ENCODE data around the gene ANKRD61.
"Not testable (repeated sequence)": the region's sequence is repeated elsewhere in the genome, so short reads cannot be mapped to it uniquely, and the experiment has no call there.

The ANKRD61 gene

DNA sequence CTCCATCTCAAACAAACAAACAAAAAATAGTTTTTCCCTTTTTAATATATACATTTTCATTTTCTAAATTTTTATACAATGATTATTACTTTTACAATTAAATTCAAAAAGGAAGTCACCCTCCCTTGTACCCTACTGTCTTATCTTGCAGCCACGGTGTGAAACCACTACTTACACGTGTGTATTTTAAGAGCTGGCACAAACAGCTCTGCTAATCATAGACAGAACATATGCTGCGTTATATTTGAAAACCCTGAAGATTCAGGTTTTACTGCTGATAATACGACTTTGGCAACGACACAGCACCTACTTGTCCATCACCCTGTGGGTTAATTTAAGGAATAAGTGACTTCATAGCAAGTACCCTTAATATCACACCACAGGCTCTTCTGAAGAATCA lies 991 bp downstream of the ANKRD61 start:
- no peak for DNase-seq

DNA sequence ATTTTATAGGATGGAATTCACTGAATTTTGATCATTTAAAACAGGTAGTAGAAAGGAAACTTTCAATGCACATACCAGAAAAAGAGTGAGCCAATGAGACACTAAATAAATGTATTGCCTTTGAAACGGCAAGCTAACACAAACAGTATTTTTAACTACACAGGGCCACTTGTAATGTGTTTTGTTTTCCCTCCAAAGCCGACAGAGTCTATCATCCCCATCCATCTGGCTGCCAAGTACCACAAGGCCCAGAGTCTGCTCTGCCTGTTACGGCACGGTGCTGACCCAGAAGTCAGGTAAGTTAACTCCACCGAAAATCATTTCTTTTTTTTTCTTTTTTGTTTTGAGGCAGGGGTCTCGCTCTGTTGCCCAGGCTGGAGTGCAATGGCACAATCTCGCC lies 1.5 kb downstream of the ANKRD61 start:
- no peak for DNase-seq

DNA sequence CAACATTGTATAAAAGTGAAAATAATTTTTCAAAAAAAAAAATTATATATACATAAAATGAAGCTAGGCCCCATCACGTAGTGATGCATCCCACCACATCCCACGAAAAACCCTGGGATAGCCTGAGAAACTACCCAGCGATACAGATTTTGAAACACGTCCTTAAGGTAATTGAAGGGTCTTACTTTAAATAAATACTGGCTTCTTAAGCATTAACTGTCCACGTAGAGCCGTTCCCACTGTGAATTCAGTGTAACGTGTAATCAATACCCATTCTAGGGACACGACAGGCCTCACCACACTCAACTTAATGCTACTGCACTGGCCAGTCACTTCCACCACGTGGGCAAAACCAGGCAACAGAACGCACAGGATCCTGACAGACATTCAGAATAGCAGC lies 4.0 kb downstream of the ANKRD61 start:
- DNase-seq = no peak

DNA sequence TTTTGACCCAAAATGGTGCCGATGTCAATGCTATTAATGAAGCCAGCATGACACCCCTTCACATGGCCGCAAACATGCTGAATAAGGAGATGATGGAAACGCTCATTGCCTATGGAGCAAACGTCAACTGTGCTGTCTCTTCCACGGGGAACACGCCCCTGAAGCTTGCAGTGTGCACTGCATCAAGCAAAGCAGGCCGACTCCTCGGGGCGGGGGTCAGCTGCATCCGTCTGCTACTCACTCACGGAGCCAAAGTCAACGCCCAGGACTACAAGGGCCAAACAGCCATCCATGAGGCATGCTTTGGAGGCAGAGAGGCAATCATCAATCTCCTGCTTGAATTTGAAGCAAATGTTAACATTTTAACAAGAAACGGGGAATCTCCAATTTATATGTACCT lies 4.5 kb downstream of the ANKRD61 start:
- no peak for DNase-seq

DNA sequence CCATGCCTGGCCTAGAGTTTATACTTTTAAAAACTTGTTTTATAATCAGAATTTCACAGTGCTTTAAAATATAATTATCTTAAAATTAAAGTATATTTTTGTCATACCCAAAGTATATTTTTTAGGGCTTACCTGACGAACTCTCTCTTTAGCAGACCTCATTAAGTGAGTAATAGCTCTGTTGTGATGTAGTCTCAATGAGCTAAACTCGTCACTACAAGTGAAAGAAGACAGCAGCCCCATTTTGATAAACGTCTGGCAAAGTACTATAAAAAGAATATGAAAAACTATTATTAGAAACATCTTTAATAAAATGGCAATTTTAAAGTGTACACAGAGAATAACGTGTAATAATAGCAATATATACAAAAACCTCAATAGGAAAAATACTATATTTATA lies 18.6 kb downstream of the ANKRD61 start:
- no peak for DNase-seq

DNA sequence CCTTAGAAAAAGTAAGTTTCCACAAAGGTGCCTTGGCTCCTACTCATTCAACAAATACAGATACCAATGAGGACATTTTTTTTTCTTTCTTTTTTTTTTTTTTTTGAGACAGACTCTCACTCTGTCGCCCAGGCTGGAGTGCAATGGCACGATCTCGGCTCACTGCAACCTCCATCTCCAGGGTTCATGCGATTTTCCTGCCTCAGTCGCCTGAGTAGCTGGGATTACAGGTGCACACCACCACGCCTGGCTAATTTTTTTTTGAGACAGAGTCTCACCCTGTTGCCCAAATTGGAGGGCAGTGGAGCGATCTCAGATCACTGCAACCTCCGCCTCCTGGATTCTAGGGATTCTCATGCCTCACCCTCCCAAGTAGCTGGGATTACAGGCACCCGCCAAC lies 20.0 kb downstream of the ANKRD61 start:
- DNase-seq = not testable (repeated sequence)

DNA sequence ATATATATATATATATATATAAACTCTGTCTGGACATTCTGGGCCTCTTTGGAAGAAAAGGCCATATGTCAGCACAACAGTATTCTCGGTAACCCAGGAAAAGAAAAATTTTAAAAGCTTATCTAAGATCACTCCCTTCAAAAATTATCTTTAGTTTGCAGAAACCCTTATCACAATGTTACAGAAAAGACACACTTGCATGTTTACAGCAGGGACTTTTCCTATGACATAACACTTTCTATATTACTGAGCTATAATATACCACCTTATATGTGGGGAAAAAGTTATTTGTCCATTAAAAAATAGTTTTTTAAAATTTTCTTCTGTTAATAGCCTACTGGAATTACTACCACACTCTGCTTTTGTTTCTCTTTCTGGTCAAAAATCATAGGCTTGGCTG lies 25.4 kb downstream of the ANKRD61 start:
- no peak for DNase-seq

DNA sequence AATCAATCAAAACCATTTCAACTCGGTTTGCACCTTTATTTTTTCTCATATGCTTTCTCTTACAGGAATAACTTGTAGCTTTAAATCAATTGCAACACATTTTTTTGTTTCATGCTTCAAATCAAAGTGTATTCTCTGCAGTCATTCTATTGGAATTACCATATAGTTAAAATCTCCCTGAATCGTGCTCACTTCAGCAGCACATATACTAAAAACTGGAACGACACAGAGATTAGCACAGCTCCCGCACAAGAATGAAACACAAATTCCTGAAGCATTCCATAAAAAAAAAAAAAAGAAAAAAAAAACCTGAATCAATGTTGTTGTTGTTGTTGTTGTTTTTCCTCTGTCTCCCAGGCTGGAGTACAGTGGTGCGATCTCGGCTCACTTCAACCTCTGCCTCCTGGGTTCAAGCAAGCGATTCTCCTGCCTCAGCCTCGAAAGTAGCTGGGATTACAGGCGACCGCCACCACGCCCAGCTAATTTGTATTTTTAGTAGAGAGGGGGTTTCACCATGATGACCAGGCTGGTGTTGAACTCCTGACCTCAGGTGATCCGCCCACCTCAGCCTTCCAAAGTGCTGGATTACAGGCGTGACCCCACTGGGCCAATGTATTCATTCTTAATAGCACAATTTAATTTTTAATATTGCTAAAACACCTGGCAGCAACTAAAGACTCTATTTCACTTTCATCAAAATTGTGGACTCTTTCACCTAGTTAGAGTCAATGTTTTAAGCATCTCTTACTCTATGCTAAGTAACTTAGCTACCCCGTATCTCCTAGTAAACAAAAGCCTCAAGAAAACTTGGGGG lies 26.3 kb downstream of the ANKRD61 start:
- DNase-seq = no peak

DNA sequence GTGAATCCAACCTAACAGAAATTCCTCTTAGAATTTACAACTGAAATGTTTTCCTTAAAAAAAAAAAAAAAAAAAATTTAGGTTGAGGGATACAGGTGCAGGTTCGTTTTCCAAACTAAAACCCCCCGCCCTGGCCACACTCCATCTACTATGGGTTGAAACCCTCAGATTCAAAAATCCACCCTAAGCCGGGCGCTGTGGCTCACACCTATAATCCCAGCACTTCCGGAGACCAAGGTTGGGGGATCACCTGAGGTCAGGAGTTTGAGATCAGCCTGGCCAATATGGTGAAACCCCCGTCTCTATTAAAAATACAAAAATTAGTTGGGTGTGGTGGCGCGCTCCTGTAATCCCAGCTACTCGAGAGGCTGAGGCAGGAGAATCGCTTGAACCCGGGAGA lies 28.8 kb downstream of the ANKRD61 start:
- DNase-seq = not testable (repeated sequence)

DNA sequence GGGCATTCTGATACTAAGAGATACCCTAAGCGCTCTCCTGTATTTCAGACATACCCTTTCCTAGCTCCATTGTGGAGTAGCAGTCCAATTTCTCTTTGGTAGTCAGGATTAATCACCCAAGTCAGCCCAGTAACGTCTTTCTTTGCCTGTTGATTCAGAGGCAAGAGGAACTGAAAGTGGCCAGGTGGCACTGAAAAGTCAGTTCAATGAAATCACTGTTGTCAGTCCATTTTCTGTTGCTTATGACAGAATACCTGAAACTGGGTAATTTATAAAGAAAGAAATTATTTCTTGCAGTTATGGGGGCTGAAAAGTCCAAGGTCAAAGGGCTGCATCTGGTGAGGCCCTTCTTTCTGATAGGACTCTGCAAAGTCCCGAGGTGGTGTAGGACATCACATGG lies 40.2 kb downstream of the ANKRD61 start:
- no peak for DNase-seq

DNA sequence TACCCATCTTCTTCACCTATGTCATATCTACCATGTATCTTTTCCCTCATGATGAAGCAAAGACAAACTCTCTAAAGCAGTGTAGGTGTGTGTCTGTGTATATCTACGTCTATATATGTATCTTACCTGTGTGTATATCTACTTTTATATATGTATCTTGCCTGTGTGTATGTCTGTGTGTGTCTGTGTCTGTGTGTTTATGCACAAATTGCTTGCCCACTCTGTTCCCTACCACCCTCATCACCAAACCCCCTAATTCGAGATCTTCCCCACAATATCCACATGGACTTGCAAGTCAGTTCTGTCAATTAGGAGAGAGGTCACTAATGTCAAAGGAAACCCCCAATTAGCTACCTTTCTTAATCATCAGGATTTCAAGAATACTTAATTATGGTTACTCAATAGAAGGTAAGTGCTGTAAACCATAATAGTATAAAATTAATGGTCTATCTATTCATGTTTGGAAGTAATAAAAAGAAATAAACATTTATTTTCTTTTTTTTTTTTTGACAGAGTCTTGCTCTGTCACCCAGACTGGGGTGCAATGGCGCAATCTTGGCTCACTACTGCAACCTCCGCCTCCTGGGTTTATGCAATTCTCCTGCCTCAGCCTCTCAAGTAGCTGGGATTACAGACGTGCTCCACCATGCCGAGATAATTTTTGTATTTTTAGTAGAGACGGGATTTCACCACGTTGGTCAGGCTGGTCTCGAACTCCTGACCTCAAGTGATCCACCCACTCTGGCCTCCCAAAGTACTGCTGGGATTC lies 43.6 kb downstream of the ANKRD61 start:
- DNase-seq = no peak

DNA sequence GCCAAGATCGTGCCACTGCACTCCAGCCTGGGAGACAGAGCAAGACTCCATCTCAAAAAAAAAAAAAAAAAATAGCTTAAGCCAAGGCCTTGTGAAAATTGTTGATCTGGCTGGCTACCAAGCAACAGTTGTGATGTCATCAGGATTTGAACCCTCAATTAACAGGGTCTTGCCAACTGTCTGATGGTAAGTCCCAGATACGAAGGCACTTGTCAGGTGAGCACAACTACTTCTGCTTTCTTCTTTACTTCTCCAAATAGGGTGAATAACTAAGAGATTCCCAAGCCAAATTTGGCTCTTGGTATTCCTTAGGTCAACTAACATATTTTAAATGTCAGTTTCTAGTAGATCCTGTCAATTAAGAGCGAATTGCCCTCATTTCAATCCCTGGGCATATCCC lies 47.4 kb downstream of the ANKRD61 start:
- no peak for DNase-seq

DNA sequence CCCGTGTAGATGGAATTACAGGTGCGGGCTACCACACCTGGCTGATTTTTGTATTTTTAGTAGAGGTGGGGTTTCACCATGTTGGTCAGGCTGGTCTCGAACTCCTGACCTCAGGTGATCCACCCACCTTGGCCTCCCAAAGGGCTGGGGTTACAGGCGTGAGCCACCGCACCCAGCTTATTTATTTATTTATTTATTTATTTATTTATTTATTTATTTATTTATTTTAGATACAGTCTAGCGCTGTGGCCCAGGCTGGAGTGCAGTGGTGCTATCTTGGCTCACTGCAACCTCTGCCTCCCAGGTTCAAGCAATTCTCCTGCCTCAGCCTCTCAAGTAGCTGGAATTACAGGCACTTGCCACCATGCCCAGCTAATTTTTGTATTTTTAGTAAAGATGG lies 51.9 kb downstream of the ANKRD61 start:
- not testable (repeated sequence) for DNase-seq

Measured in GDM1 (cell line).